Measurements from ENCODE around the gene SOWAHC.
"Not testable (repeated sequence)": the region's sequence is repeated elsewhere in the genome, so short reads cannot be mapped to it uniquely, and the experiment has no call there.

SOWAHC gene

DNA sequence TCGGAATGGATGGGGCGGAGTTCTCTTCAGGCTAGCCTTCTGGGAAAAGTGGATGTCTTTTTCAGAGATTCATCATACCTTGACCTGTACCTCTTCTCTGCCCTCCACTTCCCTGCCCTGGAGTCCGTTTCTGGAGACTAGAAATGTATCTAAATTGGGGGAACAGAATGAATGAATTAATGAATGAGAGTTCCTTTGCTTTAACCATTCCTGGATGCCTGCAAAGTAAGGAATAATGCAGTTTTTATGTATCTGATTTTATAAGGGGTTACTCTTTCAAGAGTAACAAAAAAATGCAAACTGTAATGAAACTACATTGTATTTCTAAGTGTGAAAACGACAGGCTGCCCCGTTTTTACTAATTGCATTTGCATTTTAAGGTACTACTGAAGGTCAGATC is 2.0 kb downstream of the SOWAHC start:
- DNase-seq = no peak

DNA sequence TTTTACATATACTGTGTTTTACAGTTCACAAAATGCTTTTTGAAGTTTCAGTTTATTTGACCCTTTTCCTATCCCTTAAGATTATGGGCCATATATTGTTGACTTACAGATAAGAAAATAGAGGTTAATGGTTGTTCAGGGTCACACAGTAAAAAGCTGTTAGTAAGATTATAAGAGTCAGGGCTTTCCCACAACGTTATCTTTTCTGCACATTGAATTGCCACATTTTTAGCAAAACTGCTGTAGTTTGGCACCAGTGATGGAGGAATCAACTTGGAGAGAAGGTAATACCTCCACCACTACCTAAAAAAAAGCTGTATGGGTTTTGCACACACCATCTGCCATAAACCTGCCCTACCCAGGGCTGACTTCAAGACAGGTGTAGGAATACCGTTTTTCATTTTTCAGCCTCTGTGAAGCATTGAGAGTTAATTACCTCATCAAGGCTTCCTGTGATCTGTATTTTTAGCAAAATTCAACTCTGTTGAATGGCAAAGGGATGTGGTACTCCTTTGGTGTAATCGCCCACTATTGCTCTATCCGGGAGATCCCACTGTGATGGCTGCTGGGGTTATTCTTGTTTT is 5.0 kb downstream of the SOWAHC start:
- no peak for DNase-seq

DNA sequence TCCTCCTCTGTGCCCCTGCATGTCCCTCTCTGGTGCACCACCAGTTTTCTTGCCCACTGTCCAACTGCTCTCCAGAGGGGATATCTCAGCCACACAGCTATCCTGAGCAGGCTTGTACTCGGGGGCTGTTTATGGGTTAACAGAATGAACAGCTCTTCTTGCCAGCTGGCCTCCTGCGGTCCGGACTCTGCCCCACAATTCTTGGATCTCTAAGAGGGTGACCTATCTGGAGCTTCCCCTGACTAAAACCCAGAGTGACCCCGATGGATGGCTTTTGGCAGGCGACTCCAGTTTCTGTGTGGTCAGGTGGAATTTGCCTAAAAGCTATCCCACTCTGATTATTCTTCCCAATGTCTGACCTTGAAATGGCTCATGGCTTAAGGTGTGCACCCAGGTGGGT is 9.1 kb downstream of the SOWAHC start:
- DNase-seq = no peak

DNA sequence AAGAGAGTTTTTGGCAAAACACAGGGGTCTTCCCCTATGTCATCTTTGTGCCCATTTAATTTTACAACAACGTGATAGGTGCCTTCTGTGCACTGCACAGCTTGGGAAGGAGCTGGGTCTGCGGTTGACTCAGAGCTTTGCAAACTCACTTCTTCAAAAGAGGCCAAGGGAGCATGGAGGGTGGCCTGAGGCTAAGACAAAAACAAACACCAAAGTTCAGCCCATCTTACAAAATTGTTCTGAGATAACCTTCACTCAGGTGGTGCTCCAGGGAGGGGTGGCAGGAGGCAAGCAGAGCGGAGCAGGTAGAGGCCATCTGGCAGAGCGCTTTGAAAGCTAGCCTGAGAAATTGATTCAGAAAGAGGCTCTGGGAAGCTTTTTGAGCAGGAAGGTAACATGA is 9.8 kb downstream of the SOWAHC start:
- no peak for DNase-seq

DNA sequence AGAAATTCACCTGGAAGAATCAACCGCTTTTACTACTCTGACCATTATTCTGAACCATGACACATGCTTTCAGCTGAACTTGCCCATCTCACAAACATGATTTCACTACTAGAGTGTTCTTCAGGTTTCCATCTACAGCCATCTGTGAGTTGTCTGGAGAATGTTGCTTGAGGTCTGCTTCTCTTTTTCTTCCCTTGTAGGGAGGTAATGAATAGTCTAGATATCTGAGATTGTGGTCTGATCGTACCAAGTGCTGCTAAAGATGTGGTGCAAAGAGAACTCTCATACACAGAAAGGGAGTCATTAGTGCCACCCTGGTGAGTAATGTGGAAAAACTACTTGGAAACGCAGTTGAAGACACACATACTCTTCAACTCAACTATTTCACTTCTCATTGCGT is 10.2 kb downstream of the SOWAHC start:
- DNase-seq = no peak

DNA sequence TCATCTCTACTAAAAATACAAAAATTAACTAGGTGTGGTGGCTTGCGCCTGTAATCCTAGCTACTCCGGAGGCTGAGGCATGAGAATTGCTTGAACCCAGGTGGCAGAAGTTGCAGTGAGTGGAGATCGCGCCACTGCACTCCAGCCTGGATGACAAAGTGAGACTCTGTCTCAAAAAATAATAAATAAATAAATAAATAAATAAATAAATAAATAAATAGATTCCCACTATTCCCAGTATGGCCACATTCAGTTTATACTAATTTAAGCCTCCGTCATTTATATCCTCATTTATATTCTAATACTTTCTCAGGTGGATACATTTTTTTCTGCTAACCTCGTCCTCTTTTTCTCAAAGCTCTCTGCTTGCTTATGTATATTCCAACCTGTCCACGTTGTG is 14.2 kb downstream of the SOWAHC start:
- DNase-seq = not testable (repeated sequence)

DNA sequence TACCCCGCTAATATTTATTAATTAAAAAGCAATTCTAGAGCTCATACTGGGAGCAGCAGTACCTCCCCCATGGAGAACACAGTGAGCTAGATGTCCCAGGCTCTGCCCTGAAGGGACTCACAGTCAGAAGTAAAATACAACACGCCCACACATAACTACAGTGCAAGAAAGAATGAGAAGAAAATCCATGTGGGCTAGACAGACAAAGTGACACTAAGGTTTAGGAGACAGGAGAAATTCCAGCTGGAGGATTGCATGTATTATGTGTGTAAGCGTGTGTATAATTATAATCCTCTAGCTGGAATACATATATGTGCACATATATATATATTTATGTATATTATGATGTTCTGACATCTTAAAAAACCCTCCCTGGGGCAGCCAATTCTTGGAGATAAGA is 15.7 kb downstream of the SOWAHC start:
- DNase-seq = no peak

DNA sequence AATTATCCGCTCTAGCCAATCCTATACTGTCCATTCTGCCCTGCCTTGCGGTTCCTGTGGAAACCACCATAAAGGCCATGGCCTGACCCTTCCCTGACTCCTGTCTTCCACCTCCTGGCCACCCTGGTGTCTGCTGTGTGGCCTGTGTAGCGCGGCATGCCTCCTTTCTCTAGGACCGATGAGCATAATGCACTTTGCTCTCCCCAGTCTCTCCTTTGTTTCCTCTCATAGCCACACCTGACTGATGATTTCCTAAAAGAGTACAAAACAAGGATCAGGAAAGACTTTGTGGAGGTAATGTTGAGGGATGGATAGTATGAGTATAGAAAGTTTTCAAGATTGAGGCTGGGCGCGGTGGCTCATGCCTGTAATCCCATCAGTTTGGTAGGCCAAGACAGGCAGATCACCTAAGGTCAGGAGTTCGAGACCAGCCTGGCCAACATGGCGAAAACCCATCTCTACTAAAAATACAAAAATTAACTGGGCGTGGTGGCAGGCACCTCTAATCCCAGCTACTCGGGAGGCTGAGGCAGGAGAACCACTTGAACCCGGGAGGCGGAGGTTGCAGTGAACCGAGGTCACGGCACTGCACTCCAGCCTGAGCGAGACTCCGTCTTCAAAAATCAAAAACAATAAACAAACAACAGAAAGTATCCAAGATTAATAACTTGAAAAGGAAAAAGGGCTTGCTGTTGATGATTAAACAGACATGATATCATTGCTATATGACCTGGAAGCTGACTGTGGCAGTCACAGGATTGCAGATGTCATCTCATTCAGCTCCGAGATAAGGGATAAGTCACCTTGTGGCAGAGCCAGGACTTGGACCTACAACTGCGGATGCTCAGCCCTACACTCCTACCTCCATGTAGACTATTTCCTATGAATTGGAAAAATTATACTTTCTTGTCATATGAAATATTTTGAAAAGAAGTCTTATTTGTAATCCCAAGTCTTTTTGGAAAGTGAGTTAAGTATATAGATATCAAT is 16.6 kb downstream of the SOWAHC start:
- no peak for DNase-seq

DNA sequence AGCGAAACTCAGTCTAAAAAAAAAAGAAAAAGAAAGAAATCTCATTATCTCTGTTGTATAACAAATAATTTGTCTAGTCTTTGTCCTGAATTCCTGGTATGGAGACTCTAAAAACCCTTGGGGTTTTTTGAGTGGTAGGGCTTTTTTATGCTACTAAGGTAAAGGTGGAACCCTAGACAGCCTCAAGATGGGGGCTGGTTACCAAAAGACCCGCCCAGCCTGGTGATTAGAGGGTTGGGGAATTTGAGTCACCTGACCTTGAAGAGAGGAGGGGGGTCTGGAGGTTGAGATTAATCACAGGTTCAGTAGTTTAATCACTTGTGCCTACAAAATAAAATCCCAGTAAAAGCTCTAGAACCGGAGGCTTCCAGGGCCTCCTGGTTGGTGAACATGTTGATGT is 17.6 kb downstream of the SOWAHC start:
- no peak for DNase-seq

DNA sequence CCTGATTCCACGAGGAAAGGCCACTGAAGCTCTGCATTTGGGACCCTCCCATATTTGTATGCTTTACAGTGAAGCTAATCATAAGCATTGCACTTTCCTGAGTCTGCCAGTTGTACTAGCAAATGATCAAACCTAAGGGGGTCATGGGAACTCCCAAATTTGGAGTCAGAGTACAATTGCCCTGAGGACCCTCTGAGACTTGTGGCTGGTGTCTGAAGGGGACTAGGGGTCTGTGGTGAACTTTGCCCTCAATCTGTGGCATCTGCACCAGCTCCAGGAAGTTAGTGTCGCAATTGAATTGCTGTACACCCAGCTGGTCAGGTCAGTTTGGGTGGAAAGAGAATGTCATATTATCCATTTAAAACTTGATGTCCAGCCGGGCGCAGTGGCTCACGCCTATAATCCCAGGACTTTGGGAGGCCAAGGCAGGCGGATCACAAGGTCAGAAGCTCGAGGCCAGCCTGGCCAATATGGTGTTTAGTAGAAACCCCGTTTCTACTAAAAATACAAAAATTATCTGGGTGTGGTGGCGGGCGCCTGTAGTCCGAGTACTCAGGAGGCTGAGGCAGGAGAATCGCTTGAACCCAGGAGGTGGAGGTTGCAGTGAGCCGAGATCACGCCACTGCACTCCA is 18.1 kb downstream of the SOWAHC start:
- DNase-seq = no peak

DNA sequence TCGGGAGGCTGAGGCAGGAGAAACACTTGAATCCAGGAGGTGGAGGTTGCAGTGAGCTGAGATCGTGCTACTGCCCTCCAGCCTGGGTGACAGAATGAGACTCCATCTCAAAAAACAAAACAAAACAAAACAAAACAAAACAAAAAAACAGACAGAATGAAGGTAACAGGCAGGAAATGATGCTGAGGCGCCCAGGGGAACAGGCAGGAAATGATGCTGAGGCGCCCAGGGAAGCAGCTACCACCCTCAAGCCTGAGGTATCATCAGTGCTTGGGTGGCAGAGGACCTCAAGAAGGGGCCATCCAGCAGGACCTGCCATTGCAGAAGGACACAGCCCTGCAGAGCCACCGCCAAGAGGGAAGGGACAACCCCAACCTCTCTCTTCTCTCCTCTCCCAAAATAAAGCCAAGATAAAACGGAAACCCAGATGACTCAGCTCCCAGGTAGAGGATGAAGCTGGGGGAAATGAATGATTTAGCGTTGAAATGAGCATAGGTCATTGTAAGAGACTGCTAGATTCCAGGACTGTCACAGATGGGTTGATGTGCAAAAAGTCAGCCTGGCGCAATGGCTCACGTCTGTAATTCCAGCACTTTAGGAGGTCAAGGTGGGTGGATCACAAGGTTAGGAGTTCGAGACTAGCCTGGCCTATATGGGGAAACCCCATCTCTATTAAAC is 19.3 kb downstream of the SOWAHC start:
- DNase-seq = no peak

DNA sequence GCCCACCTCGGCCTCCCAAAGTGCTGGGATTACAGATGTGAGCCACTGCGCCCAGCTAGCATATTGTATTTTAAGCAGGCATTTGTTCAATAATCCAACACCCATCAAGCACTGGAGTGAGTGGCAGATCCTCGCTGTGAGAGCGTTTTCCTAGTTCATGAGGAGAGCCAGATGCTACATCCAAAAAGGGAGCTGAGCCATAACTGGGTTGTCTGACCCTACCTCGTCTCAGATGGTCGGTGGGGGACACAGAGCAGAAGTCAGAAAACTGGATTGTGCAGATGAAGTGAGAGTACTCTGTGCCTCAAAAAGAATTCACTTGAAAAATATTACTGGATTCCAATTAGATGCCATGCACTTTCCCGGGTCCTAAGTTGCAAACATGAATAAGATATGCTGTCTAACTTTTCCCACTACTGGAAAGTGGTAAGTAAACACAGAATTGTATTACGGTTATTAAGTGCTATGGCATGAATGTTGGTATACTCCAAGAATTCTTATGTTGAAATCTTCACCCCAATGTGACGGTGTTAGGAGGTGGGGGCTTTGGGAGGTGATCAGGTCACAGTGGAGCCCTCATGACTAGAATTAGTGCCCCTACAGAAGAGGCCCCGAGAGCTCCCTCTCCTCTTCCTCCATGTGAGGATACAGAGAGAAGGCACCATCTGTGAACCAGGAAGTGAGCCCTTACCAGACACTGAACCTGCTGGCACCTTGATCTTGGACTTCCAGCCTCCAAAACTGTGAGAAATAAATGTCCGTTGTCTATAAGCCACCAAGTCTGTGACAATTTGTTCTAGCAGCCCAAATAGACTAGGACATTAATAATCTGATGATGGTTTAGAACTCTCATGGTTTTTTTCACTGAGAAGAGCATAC is 21.5 kb downstream of the SOWAHC start:
- DNase-seq = no peak

DNA sequence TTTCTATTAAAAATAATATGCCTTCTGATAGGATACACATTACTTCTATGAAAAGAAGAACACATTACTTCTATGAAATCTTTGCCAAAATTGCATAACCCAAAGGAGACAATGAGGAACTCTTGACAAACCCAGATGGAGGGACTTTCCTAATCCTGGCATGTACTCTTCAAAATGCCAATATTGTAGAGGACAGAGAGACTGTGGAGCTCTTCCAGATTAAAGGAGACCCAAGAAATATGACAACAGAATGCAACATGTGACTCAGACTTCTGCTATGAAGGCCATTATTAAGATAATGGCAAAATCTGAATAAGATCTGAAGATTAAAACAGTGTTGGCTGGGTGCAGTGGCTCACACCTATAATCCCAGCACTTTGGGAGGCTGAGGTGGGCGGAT is 22.2 kb downstream of the SOWAHC start:
- DNase-seq = no peak

DNA sequence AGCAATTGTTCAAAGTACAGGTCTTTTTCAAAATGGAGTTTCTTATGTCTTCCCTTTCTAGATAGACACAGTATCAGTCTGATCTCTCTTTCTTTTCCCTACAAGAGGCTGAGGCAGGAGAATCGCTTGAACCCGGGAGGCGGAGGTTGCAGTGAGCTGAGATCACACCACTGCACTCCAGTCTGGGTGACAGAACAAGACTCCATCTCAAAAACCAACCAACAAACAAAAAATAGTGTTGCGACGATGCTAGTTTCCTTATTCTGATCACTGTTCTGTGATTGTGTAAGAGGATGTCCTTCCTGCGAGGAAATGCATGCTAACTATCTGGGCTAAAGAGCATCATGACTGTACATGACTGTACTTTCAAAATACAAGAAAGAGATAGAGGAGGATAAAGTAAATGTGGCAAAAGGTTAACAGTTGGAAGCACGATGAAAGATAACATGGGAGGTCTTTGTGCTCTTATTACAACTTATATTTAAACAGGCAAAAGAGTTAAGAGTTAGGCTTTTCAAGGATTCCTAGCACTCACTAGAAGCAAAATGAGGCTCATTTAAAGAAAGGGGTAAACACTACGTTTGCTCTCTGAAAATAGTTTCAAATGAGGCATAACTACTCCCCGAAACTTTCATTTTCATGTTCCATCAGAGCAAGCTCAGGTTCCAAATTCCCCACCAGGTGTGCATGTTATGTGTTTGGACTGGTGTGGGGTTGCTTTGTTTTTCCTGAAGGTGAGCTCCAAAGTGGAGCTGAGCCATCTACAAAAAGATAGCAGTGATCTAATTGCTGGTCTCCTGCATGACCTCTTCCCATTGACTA is 23.8 kb downstream of the SOWAHC start:
- DNase-seq = no peak

DNA sequence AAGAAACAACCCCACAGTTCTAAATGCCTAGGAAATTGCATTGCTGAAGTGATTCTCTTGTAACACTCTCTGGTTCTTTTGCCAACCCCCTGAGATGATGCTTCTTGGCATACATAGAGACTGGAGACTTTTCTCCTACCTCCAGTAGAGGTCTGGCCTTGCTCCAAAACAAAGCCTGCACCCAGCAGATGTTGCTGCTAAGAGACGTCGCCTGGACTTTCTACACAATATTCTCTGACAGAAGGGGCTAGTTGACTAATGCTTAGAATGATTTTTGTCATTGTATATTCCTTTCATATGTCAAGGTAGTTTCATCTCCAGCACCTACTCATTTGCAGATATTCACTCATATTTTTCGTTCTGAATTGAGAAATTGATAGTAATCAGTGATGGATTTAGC is 24.6 kb downstream of the SOWAHC start:
- no peak for DNase-seq

DNA sequence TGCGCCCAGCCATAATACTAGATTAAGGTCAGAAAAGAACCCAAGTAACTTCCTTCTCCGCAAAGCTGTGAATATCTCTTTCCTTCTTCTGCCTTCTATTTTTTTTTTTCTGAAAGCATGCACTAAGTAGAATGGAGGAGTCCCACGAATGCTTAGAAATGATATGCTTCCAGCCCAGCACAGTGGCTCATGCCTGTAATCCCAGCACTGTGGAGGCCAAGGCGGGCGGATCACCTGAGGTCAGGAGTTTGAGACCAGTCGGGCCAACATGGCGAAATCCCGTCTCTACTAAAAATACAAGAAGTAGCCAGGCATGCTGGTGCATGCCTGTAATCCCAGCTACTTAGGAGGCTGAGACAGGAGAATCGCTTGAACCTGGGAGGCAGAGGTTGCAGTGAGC is 25.8 kb downstream of the SOWAHC start:
- DNase-seq = not testable (repeated sequence)

DNA sequence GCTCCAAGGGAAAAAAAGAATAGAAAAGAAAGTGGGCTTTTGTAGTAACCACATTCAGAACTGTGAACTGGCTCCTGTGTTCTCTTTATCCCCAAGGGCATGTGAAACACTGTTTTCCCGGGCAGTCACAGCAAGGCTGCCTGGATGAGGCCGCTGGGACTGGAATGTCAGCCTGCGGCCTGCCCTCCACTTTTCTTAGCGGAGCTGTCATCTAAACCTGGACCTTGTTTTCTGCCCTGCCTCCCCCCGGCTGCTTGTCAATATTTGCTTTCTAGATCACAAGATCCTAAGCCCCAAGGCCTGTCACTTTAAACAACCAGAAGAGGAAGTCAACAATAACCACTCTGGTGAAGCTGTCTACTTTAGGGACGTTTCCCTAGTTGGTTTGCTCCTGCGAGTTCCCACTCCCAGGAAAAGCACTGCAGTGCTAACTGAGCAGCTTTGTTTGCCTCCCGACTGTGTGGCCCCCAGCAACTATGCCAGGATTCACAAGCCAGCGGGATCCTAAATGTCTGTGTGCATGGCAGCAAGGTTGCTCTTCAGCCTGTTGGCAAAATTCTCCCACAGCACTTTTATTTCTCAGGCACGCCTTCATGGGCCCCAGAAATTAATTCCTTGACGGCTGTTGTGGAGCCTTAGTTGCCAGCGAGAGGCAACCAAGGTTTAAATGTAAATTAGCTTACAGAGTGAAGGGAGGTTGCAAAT is 30.6 kb downstream of the SOWAHC start:
- DNase-seq = no peak

DNA sequence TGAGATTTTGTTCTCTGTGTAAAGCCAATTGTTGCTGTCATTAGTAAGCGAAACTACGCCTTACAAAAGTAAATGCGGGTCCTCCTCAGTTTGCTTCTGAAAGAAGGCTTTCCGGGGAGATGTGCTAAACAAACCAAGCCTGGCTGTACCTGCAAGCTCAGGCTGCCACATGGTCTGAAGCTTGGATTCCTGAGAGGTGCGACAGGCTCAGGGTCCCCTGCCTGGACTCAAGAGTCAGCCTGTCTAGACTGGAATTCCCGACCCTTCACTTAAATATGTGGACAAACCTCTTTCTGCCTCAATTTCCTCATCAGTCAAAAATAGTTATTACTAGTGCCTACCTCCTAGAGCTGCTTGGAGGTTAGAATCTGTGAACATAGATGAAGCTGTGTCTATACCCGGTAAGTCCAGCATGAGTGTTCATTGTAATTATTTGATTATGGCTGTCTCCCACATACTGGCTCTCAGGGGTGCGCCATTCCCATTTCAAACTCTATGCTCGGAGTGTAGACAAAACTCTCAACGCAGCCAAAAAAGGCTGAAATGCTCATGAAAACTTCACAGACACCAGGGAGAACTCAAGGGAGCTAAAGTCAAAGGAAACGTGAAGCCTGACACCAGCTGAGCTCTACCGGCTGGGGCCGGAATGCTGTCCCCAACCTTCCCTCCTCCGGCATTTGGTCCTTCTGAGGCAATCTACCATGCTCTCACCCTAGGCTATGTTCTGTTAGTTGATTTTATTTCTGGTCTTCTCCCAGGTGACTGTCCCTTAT is 31.4 kb downstream of the SOWAHC start:
- no peak for DNase-seq

DNA sequence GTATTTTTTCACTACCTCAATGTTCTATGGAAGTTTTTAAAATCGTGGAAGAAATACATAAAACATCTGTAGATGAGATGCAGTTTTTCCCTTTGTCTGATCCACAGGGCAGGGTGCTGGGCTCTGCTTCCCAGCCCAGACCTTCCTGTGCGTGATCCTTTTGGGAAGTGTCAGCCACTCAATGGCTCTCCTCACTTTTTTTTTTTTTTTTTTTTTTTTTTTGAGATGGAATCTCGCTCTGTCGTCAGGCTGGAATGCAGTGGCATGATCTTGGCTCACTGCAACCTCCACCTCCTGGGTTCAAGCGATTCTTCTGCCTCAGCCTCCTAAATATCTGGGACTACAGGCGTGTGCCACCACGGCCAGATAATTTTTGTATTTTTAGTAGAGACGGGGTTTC is 32.8 kb downstream of the SOWAHC start:
- no peak for DNase-seq

DNA sequence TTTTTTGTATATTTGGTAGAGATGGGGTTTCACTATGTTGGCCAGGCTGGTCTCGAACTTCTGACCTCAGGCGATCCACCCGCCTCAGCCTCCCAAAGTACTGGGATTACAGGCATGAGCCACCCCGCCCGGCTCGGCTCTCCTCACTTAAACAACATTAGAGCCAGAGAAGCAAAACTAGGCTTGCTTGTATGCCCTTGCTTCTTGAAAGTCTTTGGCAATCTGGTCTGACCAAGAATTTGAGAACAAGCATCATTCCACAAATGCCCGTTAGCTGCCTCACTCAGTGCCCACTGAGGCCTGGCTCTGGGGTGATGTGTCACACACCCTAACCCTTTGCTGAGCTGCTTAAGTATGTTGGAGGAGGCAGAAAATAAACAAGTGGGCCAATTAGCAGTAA is 33.5 kb downstream of the SOWAHC start:
- no peak for DNase-seq
